Mesendoderm (in vitro differentiated cells): ENCODE results near the gene ZNF423.
A peak's percentile ranks its signal among the peaks of the same experiment; 100 is the strongest.

ENCODE experiments used
- DNase-seq: peaks from one replicate; pipeline ENCODE4 v3.0.0; 2013
- H2AK5ac ChIP-seq: 2 replicates; pipeline ENCODE4 v1.6.1; 2013; ENCODE audit warnings: low read length, inconsistent platforms
- H2BK120ac ChIP-seq: 2 replicates; pipeline ENCODE4 v1.6.1; 2013; ENCODE audit warnings: low read depth, mild to moderate bottlenecking, low read length, moderate library complexity, mixed read lengths
- H2BK15ac ChIP-seq: replicated peaks from 2 replicates; pipeline ENCODE4 v1.6.1; 2013; ENCODE audit warnings: low read depth, mild to moderate bottlenecking, moderate library complexity
- H2BK5ac ChIP-seq: 2 replicates; pipeline ENCODE4 v1.6.1; 2013; ENCODE audit warnings: low read length, inconsistent platforms
- H3K18ac ChIP-seq: 2 replicates; pipeline ENCODE4 v1.6.1; 2013; ENCODE audit warnings: mild to moderate bottlenecking, low read length, mixed read lengths
- H3K23ac ChIP-seq: one replicate; pipeline ENCODE4 v1.6.1; 2013; ENCODE audit warnings: low read length
- H3K27ac ChIP-seq: 2 replicates; pipeline ENCODE4 v1.5.1; 2013; ENCODE audit warnings: low read depth, mild to moderate bottlenecking, inconsistent platforms, low read length, moderate library complexity
- H3K27me3 ChIP-seq: 2 replicates; pipeline ENCODE4 v1.6.1; 2013; ENCODE audit warnings: low read length, control low read depth, mild to moderate bottlenecking, inconsistent platforms; ENCODE audit not compliant: insufficient read depth, poor library complexity
- H3K36me3 ChIP-seq: 2 replicates; pipeline ENCODE4 v1.6.1; 2013; ENCODE audit warnings: low read length, inconsistent platforms; ENCODE audit not compliant: control insufficient read depth, insufficient read depth
- H3K4ac ChIP-seq: one replicate; pipeline ENCODE4 v1.6.1; 2013; ENCODE audit warnings: low read depth, mild to moderate bottlenecking, low read length, moderate library complexity
- H3K4me1 ChIP-seq: 2 replicates; pipeline ENCODE4 v1.6.1; 2013; ENCODE audit warnings: low read depth, low read length, inconsistent platforms; ENCODE audit not compliant: control insufficient read depth
- H3K4me2 ChIP-seq: 2 replicates; pipeline ENCODE4 v1.6.1; 2013; ENCODE audit warnings: low read length
- H3K4me3 ChIP-seq: 2 replicates; pipeline ENCODE4 v1.5.1; 2013; ENCODE audit warnings: mild to moderate bottlenecking, low read length
- H3K56ac ChIP-seq: one replicate; pipeline ENCODE4 v1.6.1; 2013; ENCODE audit warnings: low read length
- H3K79me1 ChIP-seq: 2 replicates; pipeline ENCODE4 v1.6.1; 2013; ENCODE audit warnings: low read length, inconsistent platforms
- H3K79me2 ChIP-seq: 2 replicates; pipeline ENCODE4 v1.6.1; 2013; ENCODE audit warnings: mild to moderate bottlenecking, low read length; ENCODE audit not compliant: control insufficient read depth, insufficient read depth
- H3K9ac ChIP-seq: 2 replicates; pipeline ENCODE4 v1.6.1; 2013; ENCODE audit warnings: low read length, inconsistent platforms
- H4K5ac ChIP-seq: one replicate; pipeline ENCODE4 v1.6.1; 2013; ENCODE audit warnings: low read length
- H4K8ac ChIP-seq: one replicate; pipeline ENCODE4 v1.6.1; 2013; ENCODE audit warnings: low read depth, mild to moderate bottlenecking, control low read depth, low read length, moderate library complexity
- WGBS: extraction: QIAGEN DNeasy Blood & Tissue Kit; methylation state at CpG from one replicate; pipeline ENCODE4 v1.1.7; 2013; ENCODE audit warnings: low lambda C conversion rate, missing lambda C conversion rate; ENCODE audit not compliant: insufficient coverage; ENCODE audit errors: extremely low coverage; 5-methylcytosine and 5-hydroxymethylcytosine counted together

Gene ZNF423

DNA sequence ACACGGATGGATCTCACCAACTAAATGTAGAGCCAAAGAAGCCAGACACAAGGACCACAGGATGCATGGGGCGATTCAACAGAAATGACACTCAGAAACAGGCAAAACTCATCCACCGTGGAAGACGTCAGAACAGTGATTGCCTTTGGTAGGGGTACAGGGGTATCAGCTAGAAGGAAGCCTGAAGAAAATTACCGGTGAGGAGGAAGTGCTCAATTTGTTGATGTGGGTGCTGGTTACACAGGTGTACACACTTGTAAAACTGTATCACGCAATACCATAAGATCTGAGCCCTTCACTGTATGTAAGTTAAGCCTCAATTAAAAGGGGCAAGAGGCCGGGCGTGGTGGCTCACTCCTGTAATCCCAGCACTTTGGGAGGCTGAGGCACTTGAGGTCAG lies 256.2 kb downstream of the ZNF423 start:
- Histone ChIP-seq H2BK5ac (no peak overlapping the region), H3K4ac (no peak overlapping the region), H3K4me3 (no peak overlapping the region), H2BK120ac (no peak overlapping the region), H3K79me2 (no peaks in the 10 kb centered on the region), H2BK15ac (no peak overlapping the region), H2AK5ac (no peak overlapping the region), H3K4me1 (peaks cover 7% of the 10 kb centered on the region), H3K56ac (no peak overlapping the region), H3K79me1 (no peaks in the 10 kb centered on the region), H3K4me2 (no peak overlapping the region), H4K8ac (no peak overlapping the region), H4K5ac (no peak overlapping the region), H3K27ac (no peak overlapping the region), H3K27me3 (no peaks in the 10 kb centered on the region), H3K9ac (no peak overlapping the region), H3K36me3 (no peaks in the 10 kb centered on the region), H3K18ac (no peak overlapping the region), H3K23ac (no peak overlapping the region)
- no peak for DNase-seq
- no CpG with 5 or more reads among the region's 8 CpGs for WGBS

DNA sequence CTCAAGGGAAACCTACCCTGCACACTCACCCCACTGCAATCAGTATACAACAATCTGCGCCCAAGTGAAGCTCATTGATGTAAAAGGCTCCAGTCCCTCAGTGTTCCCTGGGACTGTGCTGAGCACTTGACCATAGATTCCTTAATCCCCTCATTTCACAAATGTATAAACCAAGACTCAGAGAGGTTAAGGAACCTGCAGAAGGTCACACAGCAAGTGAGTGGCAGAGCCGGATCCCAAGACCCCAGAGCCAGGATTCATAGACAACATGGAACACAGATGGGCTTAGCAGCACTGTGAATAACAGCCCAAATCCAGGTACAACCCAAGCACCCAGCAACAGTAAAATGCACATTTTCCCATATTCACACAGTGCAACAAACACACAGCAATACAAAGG lies 256.6 kb downstream of the ZNF423 start:
- Histone ChIP-seq H3K4me2 (no peak overlapping the region), H4K8ac (no peak overlapping the region), H3K18ac (no peak overlapping the region), H3K56ac (no peak overlapping the region), H3K79me2 (no peaks in the 10 kb centered on the region), H3K36me3 (no peaks in the 10 kb centered on the region), H2BK5ac (no peak overlapping the region), H2BK120ac (no peak overlapping the region), H3K79me1 (no peaks in the 10 kb centered on the region), H3K4me1 (peaks cover 7% of the 10 kb centered on the region), H3K27ac (no peak overlapping the region), H2BK15ac (no peak overlapping the region), H3K9ac (no peak overlapping the region), H2AK5ac (no peak overlapping the region), H3K4me3 (no peak overlapping the region), H4K5ac (no peak overlapping the region), H3K4ac (no peak overlapping the region), H3K23ac (no peak overlapping the region), H3K27me3 (no peaks in the 10 kb centered on the region)
- DNase-seq: no peak
- WGBS: no CpG with 5 or more reads among the region's 2 CpGs

DNA sequence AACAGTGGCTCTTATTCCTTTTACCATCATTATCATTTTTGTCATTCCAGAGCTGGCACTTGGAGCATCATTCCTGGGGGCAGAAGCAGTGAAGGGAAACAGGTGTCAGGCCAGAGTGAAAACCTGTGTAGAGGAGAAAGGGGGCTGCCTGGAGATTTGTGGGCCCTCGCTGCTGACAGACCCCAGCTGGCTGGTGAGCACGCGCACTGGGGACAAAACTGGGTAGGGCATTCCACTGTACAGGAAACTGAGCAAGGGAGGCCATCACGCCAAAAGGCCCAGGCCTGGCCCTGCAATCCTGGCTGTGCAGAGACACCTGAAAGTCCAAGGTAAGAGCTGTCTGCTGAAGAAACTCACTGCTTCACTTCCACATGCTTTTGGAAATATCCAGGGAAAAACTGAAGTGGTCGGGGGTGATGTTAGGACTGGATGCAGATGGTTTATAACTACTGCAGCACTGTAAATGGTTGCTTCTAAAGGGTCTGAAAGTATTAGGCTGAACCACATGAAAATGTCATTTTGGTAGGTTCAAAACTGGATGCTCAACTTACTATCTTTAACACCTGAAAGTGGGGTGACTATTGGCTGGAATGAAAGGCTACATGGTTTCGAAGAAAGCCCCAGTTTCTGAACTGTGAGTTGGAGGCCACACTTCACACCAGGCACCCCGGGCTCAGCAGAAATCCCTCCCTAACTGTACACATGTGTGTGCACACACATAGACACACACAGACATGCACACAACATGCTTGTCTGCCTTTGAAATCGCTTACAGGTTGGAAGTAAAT lies 257.3 kb downstream of the ZNF423 start:
- no peak for DNase-seq
- Histone ChIP-seq H3K36me3 (no peaks in the 10 kb centered on the region), H3K79me1 (no peaks in the 10 kb centered on the region), H2BK120ac (no peak overlapping the region), H2AK5ac (no peak overlapping the region), H3K23ac (no peak overlapping the region), H4K5ac (no peak overlapping the region), H3K27ac (no peak overlapping the region), H3K79me2 (no peaks in the 10 kb centered on the region), H2BK15ac (no peak overlapping the region), H3K4me3 (no peak overlapping the region), H3K4me2 (no peak overlapping the region), H3K18ac (no peak overlapping the region), H3K56ac (no peak overlapping the region), H2BK5ac (no peak overlapping the region), H3K4ac (no peak overlapping the region), H4K8ac (no peak overlapping the region), H3K4me1 (peaks cover 7% of the 10 kb centered on the region), H3K27me3 (no peaks in the 10 kb centered on the region), H3K9ac (no peak overlapping the region)
- WGBS: no CpG with 5 or more reads among the region's 8 CpGs

DNA sequence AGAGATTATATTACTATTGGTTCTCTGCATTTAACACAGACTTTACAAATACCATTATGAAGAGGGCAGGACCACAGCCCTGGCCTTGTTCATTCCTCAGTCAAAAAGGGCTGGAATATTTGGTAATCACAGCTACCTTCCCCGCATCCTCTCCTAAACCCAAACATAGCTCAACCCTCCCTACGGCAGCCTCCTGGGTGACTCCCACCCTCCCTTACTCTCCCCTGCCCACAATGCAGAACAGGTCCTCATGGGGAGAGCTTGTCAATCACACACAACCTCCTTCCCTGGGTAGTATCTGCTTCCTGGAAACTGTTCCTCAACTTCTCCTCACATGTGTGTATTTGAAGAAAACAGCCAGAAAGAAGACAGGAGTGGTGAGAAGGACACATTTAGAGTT lies 258.1 kb downstream of the ZNF423 start:
- no peak overlapping the region for H2BK5ac ChIP-seq
- H2BK15ac ChIP-seq: no peak overlapping the region
- no peak overlapping the region for H3K23ac ChIP-seq
- no peak overlapping the region for H3K18ac ChIP-seq
- H3K4me3 ChIP-seq: no peak overlapping the region
- no peak overlapping the region for H3K27ac ChIP-seq
- H3K36me3 ChIP-seq: no peaks in the 10 kb centered on the region
- no peak for DNase-seq
- H2AK5ac ChIP-seq: no peak overlapping the region
- no peak overlapping the region for H3K4me2 ChIP-seq
- H2BK120ac ChIP-seq: no peak overlapping the region
- no peak overlapping the region for H3K56ac ChIP-seq
- no peaks in the 10 kb centered on the region for H3K27me3 ChIP-seq
- H3K79me2 ChIP-seq: no peaks in the 10 kb centered on the region
- peaks cover 7% of the 10 kb centered on the region for H3K4me1 ChIP-seq
- no peak overlapping the region for H4K5ac ChIP-seq
- H3K9ac ChIP-seq: no peak overlapping the region
- no peaks in the 10 kb centered on the region for H3K79me1 ChIP-seq
- H3K4ac ChIP-seq: no peak overlapping the region
- H4K8ac ChIP-seq: no peak overlapping the region
- WGBS: no CpG with 5 or more reads among the region's 2 CpGs

DNA sequence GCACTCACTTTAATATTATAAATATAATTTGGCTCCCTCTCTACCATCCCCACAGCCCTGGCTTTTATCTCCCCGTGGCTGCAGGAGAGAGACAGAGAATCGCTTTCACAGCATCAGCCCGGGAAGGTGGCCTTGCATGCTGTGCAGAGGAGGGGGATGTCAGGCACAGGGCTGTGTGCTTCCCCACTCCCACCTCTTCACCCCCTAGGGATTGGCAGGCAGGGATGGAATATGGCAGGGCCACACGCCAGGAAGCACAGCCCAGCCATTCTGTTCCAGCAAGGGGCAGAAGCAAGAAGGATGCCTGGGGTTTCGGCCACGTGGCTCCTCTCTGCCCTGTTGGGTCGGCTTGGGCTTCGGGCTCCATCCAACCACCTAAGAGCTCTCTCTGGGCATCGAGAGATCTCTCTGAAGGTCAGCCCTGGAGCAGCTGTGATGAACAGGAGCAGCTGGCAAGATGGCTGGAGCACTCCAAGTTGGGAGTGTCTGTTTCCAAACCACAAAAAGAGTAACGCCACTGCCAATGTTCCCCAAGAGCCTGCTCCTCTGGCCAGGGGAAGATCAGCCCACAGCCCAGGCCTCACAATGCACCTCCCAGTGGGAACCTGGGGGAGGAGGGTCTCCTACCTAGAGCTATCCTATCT lies 259.1 kb downstream of the ZNF423 start:
- no peaks in the 10 kb centered on the region for H3K79me2 ChIP-seq
- no peak overlapping the region for H4K8ac ChIP-seq
- no peak overlapping the region for H4K5ac ChIP-seq
- DNase-seq: peak; percentile 42
- no peak overlapping the region for H3K18ac ChIP-seq
- no peak overlapping the region for H3K4me3 ChIP-seq
- H3K4me1 ChIP-seq: peaks cover 7% of the 10 kb centered on the region
- no peak overlapping the region for H3K9ac ChIP-seq
- no peak overlapping the region for H3K4me2 ChIP-seq
- no peak overlapping the region for H2BK120ac ChIP-seq
- peak overlapping the region; percentile 30 for H3K56ac ChIP-seq
- H3K23ac ChIP-seq: no peak overlapping the region
- no peak overlapping the region for H3K4ac ChIP-seq
- no peaks in the 10 kb centered on the region for H3K79me1 ChIP-seq
- H3K27ac ChIP-seq: peak overlapping the region; percentile 4
- no CpG with 5 or more reads among the region's 10 CpGs for WGBS
- no peak overlapping the region for H2BK5ac ChIP-seq
- no peaks in the 10 kb centered on the region for H3K27me3 ChIP-seq
- H2BK15ac ChIP-seq: no peak overlapping the region
- H2AK5ac ChIP-seq: no peak overlapping the region
- H3K36me3 ChIP-seq: no peaks in the 10 kb centered on the region
